KMS-11 (cell line): ENCODE data around the gene DNM1L.

Experiments
- H2AFZ ChIP-seq: fragments of 200-600 bp; sonication (generic); 2 replicates; pipeline ENCODE4 v1.6.1; 2016; ENCODE audit warnings: antibody characterized with exemption, mixed run types, low read depth
- H3K27ac ChIP-seq: fragments of 200-600 bp; sonication (generic); 2 replicates; pipeline ENCODE4 v1.6.1; 2016; ENCODE audit warnings: mild to moderate bottlenecking, mixed run types
- H3K27me3 ChIP-seq: fragments of 200-600 bp; sonication (generic); 2 replicates; pipeline ENCODE4 v1.6.1; 2017; ENCODE audit warnings: mild to moderate bottlenecking, low read depth, mixed run types, moderate library complexity; ENCODE audit not compliant: insufficient read depth
- H3K36me3 ChIP-seq: fragments of 200-600 bp; sonication (generic); 2 replicates; pipeline ENCODE4 v1.6.1; 2017; ENCODE audit warnings: mild to moderate bottlenecking, mixed run types; ENCODE audit not compliant: insufficient read depth
- H3K4me1 ChIP-seq: fragments of 200-600 bp; sonication (generic); 2 replicates; pipeline ENCODE4 v1.6.1; 2016; ENCODE audit warnings: mild to moderate bottlenecking, low read depth, mixed run types; ENCODE audit not compliant: poor library complexity, severe bottlenecking
- H3K4me2 ChIP-seq: fragments of 200-600 bp; sonication (generic); 2 replicates; pipeline ENCODE4 v1.7.0; 2016; ENCODE audit warnings: mild to moderate bottlenecking, mixed run types
- H3K4me3 ChIP-seq: fragments of 200-600 bp; sonication (generic); IDR thresholded peaks from 2 replicates; pipeline ENCODE4 v1.6.1; 2017; ENCODE audit warnings: low read depth, low read length, mixed read lengths; ENCODE audit not compliant: insufficient read depth
- H3K79me2 ChIP-seq: fragments of 200-600 bp; sonication (generic); 2 replicates; pipeline ENCODE4 v1.6.1; 2016; ENCODE audit warnings: low read depth, mixed run types; ENCODE audit not compliant: insufficient read depth
- H3K9ac ChIP-seq: fragments of 200-600 bp; sonication (generic); 2 replicates; pipeline ENCODE4 v1.6.1; 2016; ENCODE audit warnings: mild to moderate bottlenecking, mixed run types
- H4K20me1 ChIP-seq: fragments of 200-600 bp; sonication (generic); 2 replicates; pipeline ENCODE4 v1.6.1; 2016; ENCODE audit warnings: mild to moderate bottlenecking, mixed run types; ENCODE audit not compliant: insufficient read depth
- TF ChIP-seq, protein P1 (sequence below): fragments of 200-600 bp; sonication (generic); conservative IDR thresholded peaks from 2 replicates; pipeline ENCODE4 v1.6.1; 2017; ENCODE audit warnings: low read depth, mild to moderate bottlenecking, antibody characterized with exemption, low read length, moderate library complexity, mixed read lengths

DNM1L gene

DNA sequence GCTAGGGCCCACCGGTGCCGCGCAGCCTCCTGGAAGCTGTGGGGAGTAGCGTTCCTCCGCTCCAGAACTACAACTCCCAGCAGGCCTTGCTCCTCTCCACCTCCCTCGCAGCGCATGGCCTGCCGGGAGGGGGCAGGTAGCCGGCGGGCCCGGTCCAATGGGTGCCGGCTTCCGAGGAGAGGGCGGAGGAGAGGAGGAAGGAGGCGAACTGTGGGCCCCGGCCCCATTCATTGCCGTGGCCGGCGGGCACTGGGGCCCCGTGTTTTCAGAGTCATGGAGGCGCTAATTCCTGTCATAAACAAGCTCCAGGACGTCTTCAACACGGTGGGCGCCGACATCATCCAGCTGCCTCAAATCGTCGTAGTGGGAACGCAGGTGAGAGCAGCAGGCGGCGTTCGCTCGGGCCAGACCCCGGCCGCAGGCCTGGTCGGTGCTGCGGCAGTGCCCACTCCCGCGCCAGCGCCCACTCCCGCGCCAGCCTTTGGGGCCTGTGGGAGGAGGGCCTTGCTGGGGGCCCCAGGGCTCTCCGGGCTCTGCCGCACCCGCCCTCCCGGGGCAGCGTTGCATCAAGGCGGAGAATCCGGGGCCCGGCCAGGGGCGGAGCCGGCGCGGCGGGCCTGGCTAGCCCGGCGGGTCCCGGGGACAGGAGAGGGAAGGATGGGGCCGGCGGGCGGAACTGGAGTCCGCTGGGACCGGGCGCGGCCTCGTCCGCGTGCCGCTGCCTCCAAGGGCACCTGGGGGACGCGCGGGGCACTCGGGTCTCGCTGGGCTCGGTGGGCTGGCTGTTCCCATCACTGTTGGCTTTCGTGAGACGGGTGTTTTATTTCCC is at the start of gene DNM1L:
DNM1L (plus strand) TSS at position 211 of the 829 bp plus-strand sequence; CDS start at position 274, 63 bp downstream.
- Histone ChIP-seq H3K9ac (peak within 1 kb of the TSS; percentile 71), H3K4me3 (no peak within 1 kb of the TSS), H3K79me2 (peaks cover 47% of the 10 kb centered on the region), H3K27ac (peak within 1 kb of the TSS; percentile 76), H4K20me1 (0 out of 2 replicates have a peak, but pooled peaks cover 4% of the 10 kb centered on the region), H3K4me1 (peaks cover 22% of the 10 kb centered on the region), H2AFZ (peak within 1 kb of the TSS; percentile 81), H3K36me3 (no peaks in the 10 kb centered on the region), H3K27me3 (no peaks in the 10 kb centered on the region), H3K4me2 (peak within 1 kb of the TSS; percentile 41)
- TF ChIP-seq, protein P1, sequence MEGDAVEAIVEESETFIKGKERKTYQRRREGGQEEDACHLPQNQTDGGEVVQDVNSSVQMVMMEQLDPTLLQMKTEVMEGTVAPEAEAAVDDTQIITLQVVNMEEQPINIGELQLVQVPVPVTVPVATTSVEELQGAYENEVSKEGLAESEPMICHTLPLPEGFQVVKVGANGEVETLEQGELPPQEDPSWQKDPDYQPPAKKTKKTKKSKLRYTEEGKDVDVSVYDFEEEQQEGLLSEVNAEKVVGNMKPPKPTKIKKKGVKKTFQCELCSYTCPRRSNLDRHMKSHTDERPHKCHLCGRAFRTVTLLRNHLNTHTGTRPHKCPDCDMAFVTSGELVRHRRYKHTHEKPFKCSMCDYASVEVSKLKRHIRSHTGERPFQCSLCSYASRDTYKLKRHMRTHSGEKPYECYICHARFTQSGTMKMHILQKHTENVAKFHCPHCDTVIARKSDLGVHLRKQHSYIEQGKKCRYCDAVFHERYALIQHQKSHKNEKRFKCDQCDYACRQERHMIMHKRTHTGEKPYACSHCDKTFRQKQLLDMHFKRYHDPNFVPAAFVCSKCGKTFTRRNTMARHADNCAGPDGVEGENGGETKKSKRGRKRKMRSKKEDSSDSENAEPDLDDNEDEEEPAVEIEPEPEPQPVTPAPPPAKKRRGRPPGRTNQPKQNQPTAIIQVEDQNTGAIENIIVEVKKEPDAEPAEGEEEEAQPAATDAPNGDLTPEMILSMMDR = no peak

DNA sequence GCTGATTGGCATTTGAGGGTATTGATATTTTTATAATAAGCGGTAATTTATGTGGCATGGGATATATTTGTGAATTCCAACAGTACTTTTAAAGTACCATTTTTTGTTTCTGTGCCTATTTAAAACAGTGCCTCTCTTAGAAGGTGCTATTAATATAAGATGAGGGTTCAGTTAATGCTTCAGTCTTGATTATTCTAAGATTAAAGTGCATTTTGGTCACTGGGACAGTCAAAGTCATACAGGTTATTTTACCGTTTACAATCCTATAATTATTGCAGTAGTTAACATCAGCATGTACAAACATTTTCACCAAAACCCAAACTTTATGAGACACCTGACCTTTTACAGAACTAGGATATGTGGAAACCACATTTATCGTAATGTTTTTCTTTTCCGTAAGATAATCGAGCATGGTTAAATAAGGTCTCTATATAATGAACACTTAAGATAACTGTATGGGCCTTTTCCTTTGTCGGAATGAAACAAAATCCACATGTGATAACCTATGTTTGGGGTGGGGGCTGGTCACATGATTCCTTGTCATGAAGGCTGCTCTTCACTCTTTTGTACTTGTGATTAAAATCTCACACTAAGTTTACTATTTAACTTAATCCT is 37.7 kb upstream of the DNM1L start:
- TF ChIP-seq, protein P1 = no peak
- no peak overlapping the region for H3K4me2 ChIP-seq
- H3K79me2 ChIP-seq = no peaks in the 10 kb centered on the region
- no peaks in the 10 kb centered on the region for H3K36me3 ChIP-seq
- no peak overlapping the region for H3K4me3 ChIP-seq
- H4K20me1 ChIP-seq = no peaks in the 10 kb centered on the region
- no peak overlapping the region for H3K27ac ChIP-seq
- no peak overlapping the region for H3K9ac ChIP-seq
- no peak overlapping the region for H2AFZ ChIP-seq
- no peaks in the 10 kb centered on the region for H3K27me3 ChIP-seq
- peaks cover 17% of the 10 kb centered on the region for H3K4me1 ChIP-seq

DNA sequence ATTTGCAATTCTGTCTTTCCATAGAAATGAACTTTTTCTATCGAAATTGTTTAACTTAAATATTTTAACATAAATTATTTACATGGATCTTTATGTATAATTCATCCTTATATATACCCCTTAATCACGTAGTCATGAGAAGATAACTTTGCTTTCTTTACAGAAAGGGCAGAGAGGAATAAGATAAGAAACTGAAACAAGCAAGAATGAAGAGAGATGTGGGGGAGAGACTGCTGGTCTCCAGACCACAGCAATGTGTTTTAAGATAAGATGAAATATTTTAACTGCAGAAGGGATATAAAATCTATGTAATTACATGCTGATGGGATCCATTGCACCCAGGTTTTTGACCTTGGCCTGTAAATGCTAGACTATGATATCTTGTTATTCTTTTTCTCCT is 34.7 kb upstream of the DNM1L start:
- peaks cover 17% of the 10 kb centered on the region for H3K4me1 ChIP-seq
- H3K36me3 ChIP-seq = no peaks in the 10 kb centered on the region
- H3K9ac ChIP-seq = no peak overlapping the region
- H3K4me3 ChIP-seq = no peak overlapping the region
- H3K27me3 ChIP-seq = no peaks in the 10 kb centered on the region
- H3K79me2 ChIP-seq = no peaks in the 10 kb centered on the region
- no peaks in the 10 kb centered on the region for H4K20me1 ChIP-seq
- H2AFZ ChIP-seq = no peak overlapping the region
- H3K4me2 ChIP-seq = peak overlapping the region; percentile 21; the same call in 1 of the 2 replicates
- TF ChIP-seq, protein P1 = no peak
- no peak overlapping the region for H3K27ac ChIP-seq

DNA sequence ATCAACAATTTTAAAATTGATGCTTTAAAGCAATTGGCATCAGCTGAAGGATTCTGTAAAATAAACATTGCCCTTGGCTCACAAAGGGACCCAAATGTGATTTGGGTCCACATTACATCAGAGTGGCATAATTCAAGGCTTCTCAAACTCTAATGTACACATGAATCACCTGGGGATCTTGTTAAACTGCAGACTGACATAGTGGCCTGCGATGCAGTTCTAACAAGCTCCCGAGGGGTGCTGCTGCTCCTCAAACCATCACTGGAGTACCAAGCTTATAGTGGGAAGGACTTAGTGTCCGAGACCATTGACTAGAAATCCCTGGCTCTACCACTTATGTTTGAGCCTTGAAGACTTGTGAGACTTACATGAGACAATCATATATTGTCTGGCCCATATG is 31.8 kb upstream of the DNM1L start:
- H3K36me3 ChIP-seq = no peaks in the 10 kb centered on the region

More for the DNA sequence above, 31.8 kb upstream of the DNM1L start:
- TF ChIP-seq, protein P1 = no peak
- Histone ChIP-seq H3K27me3 (no peaks in the 10 kb centered on the region), H3K4me3 (no peak overlapping the region), H3K79me2 (no peaks in the 10 kb centered on the region), H2AFZ (no peak overlapping the region), H3K4me1 (peaks cover 17% of the 10 kb centered on the region), H3K27ac (no peak overlapping the region), H3K4me2 (no peak overlapping the region), H4K20me1 (no peaks in the 10 kb centered on the region), H3K9ac (no peak overlapping the region)
